HG02943 (cell line): Measurements from ENCODE around the gene CACNA2D4.

Experiments
- ATAC-seq: cut with Tn5 transposase; IDR thresholded peaks from one replicate; pipeline ENCODE4 v1.9.1; 2021; ENCODE audit warnings: mild to moderate bottlenecking, low read depth, moderate library complexity; ENCODE audit not compliant: unreplicated experiment

The CACNA2D4 gene

DNA sequence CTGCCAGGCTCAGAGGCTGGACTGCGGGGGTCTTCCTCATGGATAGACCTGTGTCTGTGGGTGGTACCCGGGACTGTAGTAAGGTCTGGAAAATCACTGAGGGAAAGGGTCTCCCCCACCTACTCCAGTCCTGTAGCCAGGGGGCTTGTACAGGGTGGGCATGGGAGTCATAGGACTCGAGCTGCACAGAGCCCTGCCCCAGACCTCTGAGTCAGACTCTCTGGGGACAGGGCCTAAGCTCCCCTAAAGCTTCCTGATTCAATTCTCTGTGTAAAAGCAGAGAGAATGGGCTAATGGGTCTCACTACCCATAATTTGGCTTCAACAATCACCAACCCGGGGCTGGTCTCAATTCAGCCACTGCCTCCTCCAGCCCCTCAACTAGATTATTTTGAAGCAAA lies 71.0 kb downstream of the CACNA2D4 start:
- no peak for ATAC-seq

DNA sequence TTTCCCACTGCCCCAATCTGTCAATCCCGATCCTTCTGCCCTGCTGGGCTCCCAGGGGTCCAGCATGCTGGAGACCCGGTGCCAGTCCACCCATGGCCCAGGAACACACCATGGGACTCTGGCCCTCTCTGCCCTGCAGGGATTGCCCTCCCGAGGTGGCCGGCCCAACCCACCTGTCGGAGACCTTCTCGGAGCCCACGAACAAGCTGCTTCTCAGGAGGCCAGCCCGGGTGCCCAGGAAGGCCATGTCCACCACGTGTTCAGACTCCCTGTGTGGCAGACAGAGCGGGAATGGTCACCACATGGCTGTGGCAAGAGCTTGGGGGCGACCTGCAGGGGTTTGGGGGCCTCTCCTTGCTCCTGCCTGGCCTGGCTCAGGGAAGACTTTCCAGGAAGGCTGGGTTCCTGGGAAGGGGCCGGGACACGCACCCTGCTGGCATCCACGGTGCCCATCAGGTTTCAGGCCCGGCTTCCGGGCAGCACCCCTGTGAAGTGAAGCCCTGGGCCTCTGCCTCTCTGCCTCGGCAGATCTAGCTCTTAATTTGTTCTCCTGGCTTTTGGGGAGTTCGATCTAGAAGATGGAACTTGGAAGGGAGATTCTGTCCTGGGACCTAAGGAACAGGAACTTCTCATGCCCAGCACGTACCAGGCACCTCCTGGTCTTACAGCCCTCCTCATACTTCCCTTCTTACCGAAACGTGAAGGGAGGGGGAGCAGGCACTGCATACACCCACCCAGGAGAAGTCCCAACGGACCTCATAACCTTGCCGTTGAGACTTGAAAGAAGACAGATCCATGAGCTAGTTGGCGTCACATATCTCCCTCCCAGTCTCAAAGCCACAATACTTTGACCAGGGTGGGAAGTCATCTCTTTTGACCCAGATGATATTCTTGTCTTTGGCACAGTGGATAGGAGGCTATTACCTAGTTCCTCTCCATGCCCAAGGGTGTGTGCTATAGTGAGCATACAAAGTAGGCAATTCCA lies 71.7 kb downstream of the CACNA2D4 start:
- no peak for ATAC-seq

- ATAC-seq: no peak
These were observed 72.6 kb downstream of the CACNA2D4 start for GRCh38 chr12:1845886-1846285.

GRCh38 chr12:1845427-1845826 lies 73.0 kb downstream of the CACNA2D4 start:
- ATAC-seq: no peak

- no peak for ATAC-seq
These were observed 73.6 kb downstream of the CACNA2D4 start for GRCh38 chr12:1844661-1845409.

- no peak for ATAC-seq
These were observed 74.2 kb downstream of the CACNA2D4 start for GRCh38 chr12:1844223-1844622.

- no peak for ATAC-seq
These were observed 74.8 kb downstream of the CACNA2D4 start for GRCh38 chr12:1843641-1844005.

- ATAC-seq: no peak
These were observed 75.4 kb downstream of the CACNA2D4 start for GRCh38 chr12:1842905-1843640.

GRCh38 chr12:1842183-1842904 lies 76.1 kb downstream of the CACNA2D4 start:
- ATAC-seq: no peak

GRCh38 chr12:1841586-1842182 lies 76.8 kb downstream of the CACNA2D4 start:
- no peak for ATAC-seq

- no peak for ATAC-seq
These were observed 77.4 kb downstream of the CACNA2D4 start for GRCh38 chr12:1840981-1841425.

GRCh38 chr12:1839956-1840951 lies 78.2 kb downstream of the CACNA2D4 start:
- ATAC-seq: no peak

GRCh38 chr12:1839464-1839863 lies 79.0 kb downstream of the CACNA2D4 start:
- no peak for ATAC-seq

GRCh38 chr12:1838994-1839365 lies 79.5 kb downstream of the CACNA2D4 start:
- no peak for ATAC-seq

- ATAC-seq: no peak
These were observed 80.1 kb downstream of the CACNA2D4 start for GRCh38 chr12:1838205-1838993.

DNA sequence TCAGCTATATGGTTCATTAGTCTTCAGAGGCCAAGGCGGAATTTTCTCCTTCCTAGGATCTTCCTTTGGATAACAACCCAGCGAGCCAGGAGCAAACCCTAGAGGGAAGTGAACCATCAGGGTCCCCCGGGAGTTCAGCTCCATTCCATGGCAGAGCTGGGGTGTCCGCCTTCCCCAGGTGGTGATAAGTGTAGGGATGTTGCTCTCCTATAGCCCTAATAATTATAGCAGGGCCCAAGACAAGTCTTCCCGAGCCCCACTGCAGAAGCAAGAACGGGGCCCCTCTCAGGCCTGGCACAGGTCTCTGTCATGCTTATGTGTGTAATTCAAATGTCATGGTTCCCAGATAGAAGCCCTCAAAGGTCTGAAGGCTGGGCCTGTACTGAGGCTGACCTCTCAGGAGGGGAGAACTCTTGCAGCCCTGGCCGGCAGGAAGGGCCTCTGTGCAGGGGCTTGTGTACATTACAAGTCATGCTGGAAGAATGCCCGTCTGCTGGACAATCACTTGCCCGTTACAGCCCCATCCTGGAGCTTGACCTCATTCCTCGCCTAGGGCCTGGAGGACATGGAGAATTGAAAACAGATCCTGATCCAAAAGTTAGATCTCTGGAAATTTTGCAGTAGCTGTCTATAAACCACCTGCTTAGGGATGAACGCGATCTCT lies 80.8 kb downstream of the CACNA2D4 start:
- no peak for ATAC-seq

GRCh38 chr12:1836854-1837421 lies 81.5 kb downstream of the CACNA2D4 start:
- ATAC-seq: no peak
